ENCODE measurements around the gene NFIA. TPM values are rescaled to one million over a fixed set of nuclear protein-coding genes. Genes with fewer than 3 reads are reported as not detected.

Gene NFIA
- total and polyA plus RNA-seq, 12 donors: 15.6 to 109 (median 66.3) TPM

GRCh38 chr1:61436016-61436415, 353.7 kb downstream of the NFIA start:
- Histone ChIP-seq H3K36me3 (replicated peaks in 1 of 2) (no peaks in the 10 kb centered on the region), H3K9me3 (replicated peaks in 1 of 3) (no peaks in the 10 kb centered on the region), H3K27ac (peak overlapping the region in 2 of 5 donors; percentile 27 to 69), H3K4me1 (replicated peaks in 1 of 2) (peaks cover 5 to 26% of the 10 kb centered on the region in 2 donors), H3K4me3 (no peak overlapping the region), H3K27me3 (no peaks in the 10 kb centered on the region)
- no peak for DNase-seq
- TF ChIP-seq CTCF (IDR thresholded peaks at IDR 0.05) (no peak), POLR2A (IDR thresholded peaks at IDR 0.05) (no peak)
- 66 to 80% (median 75%) methylated on average over 3 of the region's 3 CpGs for WGBS, 4 donors
- intact Hi-C loops (cut with DNase I): no loop called here

- 51 to 63% (median 58%) methylated on average over 5 of the region's 5 CpGs for WGBS, 4 donors
- no peaks in the 10 kb centered on the region for H3K36me3 ChIP-seq (replicated peaks in 1 of 2)
- H3K27ac ChIP-seq: peak overlapping the region in 2 of 5 donors; percentile 27 to 69
- no peak overlapping the region for H3K4me3 ChIP-seq
- H3K4me1 ChIP-seq (replicated peaks in 1 of 2): peaks cover 5 to 30% of the 10 kb centered on the region in 2 donors
- peak in 1 of 7 donors; percentile 19 for DNase-seq
- no peaks in the 10 kb centered on the region for H3K9me3 ChIP-seq (replicated peaks in 1 of 3)
- TF ChIP-seq POLR2A (IDR thresholded peaks at IDR 0.05) (no peak), CTCF (IDR thresholded peaks at IDR 0.05) (no peak)
- no peaks in the 10 kb centered on the region for H3K27me3 ChIP-seq
- intact Hi-C loops (cut with DNase I): no loop called here
Observed at GRCh38 chr1:61436491-61437120, 354.2 kb downstream of the NFIA start.

GRCh38 chr1:61439234-61439633, 356.9 kb downstream of the NFIA start:
- TF ChIP-seq POLR2A (IDR thresholded peaks at IDR 0.05) (no peak), CTCF (IDR thresholded peaks at IDR 0.05) (no peak)
- H3K36me3 ChIP-seq (replicated peaks in 1 of 2): no peaks in the 10 kb centered on the region
- no peak for DNase-seq
- intact Hi-C loops (cut with DNase I): no loop called here
- peaks cover 5 to 37% of the 10 kb centered on the region in 2 donors for H3K4me1 ChIP-seq (replicated peaks in 1 of 2)
- WGBS, 4 donors: 89 to 94% (median 90%) methylated on average over 8 of the region's 8 CpGs
- no peaks in the 10 kb centered on the region for H3K27me3 ChIP-seq
- no peak overlapping the region for H3K27ac ChIP-seq
- no peak overlapping the region for H3K4me3 ChIP-seq
- H3K9me3 ChIP-seq (replicated peaks in 1 of 3): no peaks in the 10 kb centered on the region

GRCh38 chr1:61441723-61442262, 359.4 kb downstream of the NFIA start:
- 71 to 81% (median 77%) methylated on average over 11 of the region's 11 CpGs for WGBS, 4 donors
- intact Hi-C loops (cut with DNase I): loop anchor here in 1 of 2 donors (10.0 kb wide), 1 partner anchor 387 kb away; no protein-coding TSS in a partner anchor
- H3K36me3 ChIP-seq (replicated peaks in 1 of 2): no peaks in the 10 kb centered on the region
- H3K27me3 ChIP-seq: no peaks in the 10 kb centered on the region
- no peak overlapping the region for H3K4me3 ChIP-seq
- no peak for TF ChIP-seq CTCF (IDR thresholded peaks at IDR 0.05)
- TF ChIP-seq POLR2A (IDR thresholded peaks at IDR 0.05): no peak
- H3K4me1 ChIP-seq (replicated peaks in 1 of 2): peaks cover 5 to 45% of the 10 kb centered on the region in 2 donors
- peak in 6 of 7 donors; percentile 42 to 74 (median 54) for DNase-seq
- H3K27ac ChIP-seq: peak overlapping the region in 3 of 5 donors; percentile 15 to 83 (median 52)
- no peaks in the 10 kb centered on the region for H3K9me3 ChIP-seq (replicated peaks in 1 of 3)
